Astrocyte (in vitro differentiated cells and primary cell): Measurements from ENCODE around the gene KIZ. TPM values are rescaled to one million over a fixed set of nuclear protein-coding genes. Genes with fewer than 3 reads are reported as not detected.

Experiments
- DNase-seq: peaks from one replicate; pipeline ENCODE4 v3.0.0-alpha.2; 2010; ENCODE audit warnings: low read depth
- FAIRE-seq: peaks from 2 replicates; lab custom pipeline; 2011; peaks lifted over from hg19 to GRCh38; lab: Jason Lieb, UNC
- H2AFZ ChIP-seq: 2 replicates; pipeline ENCODE4 v1.6.0; 2012; ENCODE audit warnings: low read depth, low read length, inconsistent platforms
- H3K27ac ChIP-seq: 2 replicates; pipeline ENCODE4 v1.5.1; 2011; ENCODE audit warnings: low read depth, low read length, inconsistent platforms
- H3K27me3 ChIP-seq: 2 replicates; pipeline ENCODE4 v1.6.0; 2011; ENCODE audit warnings: low read length, inconsistent platforms; ENCODE audit not compliant: insufficient read depth
- H3K36me3 ChIP-seq: 2 replicates; pipeline ENCODE4 v1.5.1; 2011; ENCODE audit warnings: low read length, inconsistent platforms; ENCODE audit not compliant: insufficient read depth
- H3K4me1 ChIP-seq: 2 replicates; pipeline ENCODE4 v1.5.1; 2011; ENCODE audit warnings: low read length, inconsistent platforms; ENCODE audit not compliant: insufficient read depth
- H3K4me2 ChIP-seq: 2 replicates; pipeline ENCODE4 v1.6.0; 2012; ENCODE audit warnings: low read length, inconsistent platforms
- H3K4me3 ChIP-seq: 2 replicates; pipeline ENCODE4 v1.5.1; 2011; ENCODE audit warnings: low read depth, mild to moderate bottlenecking, low read length, inconsistent platforms; ENCODE audit not compliant: insufficient read depth
- H3K79me2 ChIP-seq: 2 replicates; pipeline ENCODE4 v1.6.0; 2012; ENCODE audit warnings: mild to moderate bottlenecking, low read length, inconsistent platforms; ENCODE audit not compliant: insufficient read depth
- H3K9ac ChIP-seq: 2 replicates; pipeline ENCODE4 v1.6.0; 2012; ENCODE audit warnings: mild to moderate bottlenecking, low read length, inconsistent platforms
- H3K9me3 ChIP-seq: 2 replicates; pipeline ENCODE4 v1.5.1; 2012; ENCODE audit warnings: low read depth, mild to moderate bottlenecking, low read length, inconsistent platforms; ENCODE audit not compliant: insufficient read depth
- H4K20me1 ChIP-seq: 2 replicates; pipeline ENCODE4 v1.6.0; 2012; ENCODE audit warnings: low read length, inconsistent platforms; ENCODE audit not compliant: insufficient read depth
- H3K27ac Mint-ChIP-seq: one replicate; pipeline ENCODE4 v1.8.0; 2021; ENCODE audit warnings: mild to moderate bottlenecking, mixed read lengths; ENCODE audit not compliant: unreplicated experiment
- H3K27me3 Mint-ChIP-seq: one replicate; pipeline ENCODE4 v1.8.0; 2021; ENCODE audit warnings: low read depth, mixed read lengths; ENCODE audit not compliant: unreplicated experiment
- H3K36me3 Mint-ChIP-seq: one replicate; pipeline ENCODE4 v1.8.0; 2021; ENCODE audit warnings: low read depth, mixed read lengths; ENCODE audit not compliant: unreplicated experiment
- H3K4me1 Mint-ChIP-seq: one replicate; pipeline ENCODE4 v1.8.0; 2021; ENCODE audit warnings: low read depth, mixed read lengths; ENCODE audit not compliant: unreplicated experiment
- H3K4me3 Mint-ChIP-seq: one replicate; pipeline ENCODE4 v1.8.0; 2021; ENCODE audit warnings: mild to moderate bottlenecking, moderate library complexity, mixed read lengths; ENCODE audit not compliant: unreplicated experiment
- H3K9me3 Mint-ChIP-seq: one replicate; pipeline ENCODE4 v1.8.0; 2021; ENCODE audit warnings: mild to moderate bottlenecking, mixed read lengths; ENCODE audit not compliant: unreplicated experiment
- EZH2 ChIP-seq: IDR thresholded peaks from 2 replicates; pipeline ENCODE4 v1.6.1; 2012; ENCODE audit warnings: mild to moderate bottlenecking, low read length, inconsistent platforms; ENCODE audit not compliant: insufficient read depth
- total RNA-seq: library from RNA; stranded (reverse); gene quantifications from 2 replicates; pipeline ENCODE4 v1.2.1, GENCODE V29; 2021
- TF ChIP-seq, protein P1 (sequence below): IDR thresholded peaks from 2 replicates; pipeline ENCODE4 v1.5.1; 2011; ENCODE audit warnings: low read depth, mild to moderate bottlenecking, inconsistent platforms, low read length, moderate library complexity; ENCODE audit not compliant: insufficient read depth

Gene KIZ
- total RNA-seq, 1 donor from 2014 or later: 9.7 TPM

DNA sequence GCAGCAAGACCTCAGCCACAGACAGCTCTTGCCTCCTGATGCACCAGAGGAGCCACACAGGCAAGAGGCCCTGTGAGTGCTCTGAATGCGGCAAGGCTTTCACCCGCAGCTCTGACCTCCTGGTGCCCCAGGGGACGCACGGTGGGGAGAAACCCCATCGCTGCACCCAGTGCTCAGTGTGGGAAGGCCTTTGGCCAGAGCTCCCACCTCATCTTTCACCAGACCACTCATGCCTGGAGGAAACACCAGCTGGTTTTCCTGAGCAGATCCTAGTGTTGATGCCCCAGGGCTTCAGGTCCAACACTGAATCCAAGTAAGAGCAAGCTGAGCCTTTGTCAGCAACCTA, 140.3 kb downstream of the KIZ start:
- Histone ChIP-seq H3K36me3 (no peaks in the 10 kb centered on the region), H3K27ac (no peak overlapping the region), H3K9me3 (peaks cover 10% of the 10 kb centered on the region), H2AFZ (no peak overlapping the region), H3K79me2 (no peaks in the 10 kb centered on the region), H3K4me3 (no peak overlapping the region), H3K4me2 (no peak overlapping the region), H4K20me1 (no peaks in the 10 kb centered on the region), H3K4me1 (no peaks in the 10 kb centered on the region), H3K27me3 (no peaks in the 10 kb centered on the region), H3K9ac (no peak overlapping the region)
- peaks cover 13% of the 10 kb centered on the region for H3K9me3 Mint-ChIP-seq
- DNase-seq (no peak), FAIRE-seq (no peak)
- peaks cover 12% of the 10 kb centered on the region for H3K27me3 Mint-ChIP-seq
- no peak overlapping the region for H3K27ac Mint-ChIP-seq
- TF ChIP-seq, protein P1, sequence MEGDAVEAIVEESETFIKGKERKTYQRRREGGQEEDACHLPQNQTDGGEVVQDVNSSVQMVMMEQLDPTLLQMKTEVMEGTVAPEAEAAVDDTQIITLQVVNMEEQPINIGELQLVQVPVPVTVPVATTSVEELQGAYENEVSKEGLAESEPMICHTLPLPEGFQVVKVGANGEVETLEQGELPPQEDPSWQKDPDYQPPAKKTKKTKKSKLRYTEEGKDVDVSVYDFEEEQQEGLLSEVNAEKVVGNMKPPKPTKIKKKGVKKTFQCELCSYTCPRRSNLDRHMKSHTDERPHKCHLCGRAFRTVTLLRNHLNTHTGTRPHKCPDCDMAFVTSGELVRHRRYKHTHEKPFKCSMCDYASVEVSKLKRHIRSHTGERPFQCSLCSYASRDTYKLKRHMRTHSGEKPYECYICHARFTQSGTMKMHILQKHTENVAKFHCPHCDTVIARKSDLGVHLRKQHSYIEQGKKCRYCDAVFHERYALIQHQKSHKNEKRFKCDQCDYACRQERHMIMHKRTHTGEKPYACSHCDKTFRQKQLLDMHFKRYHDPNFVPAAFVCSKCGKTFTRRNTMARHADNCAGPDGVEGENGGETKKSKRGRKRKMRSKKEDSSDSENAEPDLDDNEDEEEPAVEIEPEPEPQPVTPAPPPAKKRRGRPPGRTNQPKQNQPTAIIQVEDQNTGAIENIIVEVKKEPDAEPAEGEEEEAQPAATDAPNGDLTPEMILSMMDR: no peak
- TF ChIP-seq EZH2: no peak
- H3K36me3 Mint-ChIP-seq: peaks cover 3% of the 10 kb centered on the region
- peaks cover 1% of the 10 kb centered on the region for H3K4me1 Mint-ChIP-seq
- H3K4me3 Mint-ChIP-seq: no peak overlapping the region

DNA sequence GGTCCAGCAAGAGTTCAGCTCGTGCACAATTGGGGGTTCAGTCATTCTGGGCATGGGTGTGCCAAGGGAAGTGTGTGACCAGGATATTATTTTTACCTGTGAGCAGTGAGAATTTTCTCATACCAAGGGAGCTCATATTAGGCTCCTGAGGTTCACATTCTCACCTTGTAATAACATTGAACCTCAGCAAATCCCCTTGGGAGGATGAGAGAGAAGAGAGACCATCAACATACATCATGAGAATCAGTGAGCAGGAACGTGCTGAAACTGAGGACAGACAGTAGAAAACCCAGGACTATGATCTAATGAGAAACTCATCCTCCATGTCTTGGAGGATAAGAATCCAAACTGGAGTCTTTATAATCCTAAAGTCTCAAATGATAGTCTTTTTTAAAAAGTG, 143.9 kb downstream of the KIZ start:
- Mint-ChIP-seq H3K36me3 (peaks cover 3% of the 10 kb centered on the region), H3K4me3 (no peak overlapping the region), H3K27ac (no peak overlapping the region), H3K4me1 (peaks cover 6% of the 10 kb centered on the region), H3K9me3 (peaks cover 17% of the 10 kb centered on the region), H3K27me3 (peaks cover 16% of the 10 kb centered on the region)
- Histone ChIP-seq H3K36me3 (no peaks in the 10 kb centered on the region), H2AFZ (no peak overlapping the region), H3K79me2 (no peaks in the 10 kb centered on the region), H3K4me2 (no peak overlapping the region), H3K4me3 (no peak overlapping the region), H3K27me3 (no peaks in the 10 kb centered on the region), H3K4me1 (no peaks in the 10 kb centered on the region), H3K9me3 (peaks cover 10% of the 10 kb centered on the region), H3K27ac (no peak overlapping the region), H3K9ac (no peak overlapping the region), H4K20me1 (no peaks in the 10 kb centered on the region)
- FAIRE-seq (no peak), DNase-seq (no peak)
- TF ChIP-seq, protein P1: no peak

DNA sequence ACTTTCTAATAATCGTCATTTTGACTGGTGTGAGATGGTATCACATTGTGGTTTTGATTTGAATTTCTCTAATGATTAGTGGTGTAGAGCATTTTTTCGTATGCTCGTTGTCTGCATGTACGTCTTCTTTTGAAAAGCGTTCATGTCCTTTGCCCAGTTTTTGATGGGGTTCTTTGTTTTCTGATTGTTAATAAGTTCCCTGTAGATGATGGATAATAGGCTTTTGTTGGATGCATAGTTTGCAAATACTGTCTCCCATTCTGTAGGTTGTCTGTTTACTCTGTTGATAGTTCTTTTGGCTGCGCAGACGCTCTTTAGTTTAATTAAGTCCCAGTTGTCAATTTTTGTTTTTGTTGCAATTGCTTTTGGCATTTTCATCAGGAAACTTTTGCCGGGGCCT, 144.9 kb downstream of the KIZ start:
- H3K9me3 Mint-ChIP-seq: peaks cover 15% of the 10 kb centered on the region
- TF ChIP-seq, protein P1: no peak
- no peak for TF ChIP-seq EZH2
- no peak overlapping the region for H3K4me3 Mint-ChIP-seq
- no peak overlapping the region for H3K4me2 ChIP-seq
- H3K36me3 Mint-ChIP-seq: peaks cover 3% of the 10 kb centered on the region
- H2AFZ ChIP-seq: no peak overlapping the region
- H3K36me3 ChIP-seq: no peaks in the 10 kb centered on the region
- peaks cover 10% of the 10 kb centered on the region for H3K9me3 ChIP-seq
- peaks cover 6% of the 10 kb centered on the region for H3K4me1 Mint-ChIP-seq
- H3K27ac ChIP-seq: no peak overlapping the region
- no peak overlapping the region for H3K27ac Mint-ChIP-seq
- H3K4me1 ChIP-seq: no peaks in the 10 kb centered on the region
- DNase-seq (no peak), FAIRE-seq (no peak)
- H4K20me1 ChIP-seq: no peaks in the 10 kb centered on the region
- H3K79me2 ChIP-seq: no peaks in the 10 kb centered on the region
- no peaks in the 10 kb centered on the region for H3K27me3 ChIP-seq
- no peak overlapping the region for H3K4me3 ChIP-seq
- H3K9ac ChIP-seq: no peak overlapping the region
- peaks cover 11% of the 10 kb centered on the region for H3K27me3 Mint-ChIP-seq
